Hematopoietic multipotent progenitor cell treated with erythropoietin and hydrocortisone succinate and interleukin-3 and kit ligand, for 17 days (in vitro differentiated cells): ENCODE measurements around the gene GPR132.
"Not testable (repeated sequence)": the region's sequence is repeated elsewhere in the genome, so short reads cannot be mapped to it uniquely, and the experiment has no call there.

Experiments
- DNase-seq: peaks from one replicate; pipeline ENCODE4 v3.0.0-alpha.2; 2015; ENCODE audit warnings: low spot score

The GPR132 gene, protein sequence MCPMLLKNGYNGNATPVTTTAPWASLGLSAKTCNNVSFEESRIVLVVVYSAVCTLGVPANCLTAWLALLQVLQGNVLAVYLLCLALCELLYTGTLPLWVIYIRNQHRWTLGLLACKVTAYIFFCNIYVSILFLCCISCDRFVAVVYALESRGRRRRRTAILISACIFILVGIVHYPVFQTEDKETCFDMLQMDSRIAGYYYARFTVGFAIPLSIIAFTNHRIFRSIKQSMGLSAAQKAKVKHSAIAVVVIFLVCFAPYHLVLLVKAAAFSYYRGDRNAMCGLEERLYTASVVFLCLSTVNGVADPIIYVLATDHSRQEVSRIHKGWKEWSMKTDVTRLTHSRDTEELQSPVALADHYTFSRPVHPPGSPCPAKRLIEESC

DNA sequence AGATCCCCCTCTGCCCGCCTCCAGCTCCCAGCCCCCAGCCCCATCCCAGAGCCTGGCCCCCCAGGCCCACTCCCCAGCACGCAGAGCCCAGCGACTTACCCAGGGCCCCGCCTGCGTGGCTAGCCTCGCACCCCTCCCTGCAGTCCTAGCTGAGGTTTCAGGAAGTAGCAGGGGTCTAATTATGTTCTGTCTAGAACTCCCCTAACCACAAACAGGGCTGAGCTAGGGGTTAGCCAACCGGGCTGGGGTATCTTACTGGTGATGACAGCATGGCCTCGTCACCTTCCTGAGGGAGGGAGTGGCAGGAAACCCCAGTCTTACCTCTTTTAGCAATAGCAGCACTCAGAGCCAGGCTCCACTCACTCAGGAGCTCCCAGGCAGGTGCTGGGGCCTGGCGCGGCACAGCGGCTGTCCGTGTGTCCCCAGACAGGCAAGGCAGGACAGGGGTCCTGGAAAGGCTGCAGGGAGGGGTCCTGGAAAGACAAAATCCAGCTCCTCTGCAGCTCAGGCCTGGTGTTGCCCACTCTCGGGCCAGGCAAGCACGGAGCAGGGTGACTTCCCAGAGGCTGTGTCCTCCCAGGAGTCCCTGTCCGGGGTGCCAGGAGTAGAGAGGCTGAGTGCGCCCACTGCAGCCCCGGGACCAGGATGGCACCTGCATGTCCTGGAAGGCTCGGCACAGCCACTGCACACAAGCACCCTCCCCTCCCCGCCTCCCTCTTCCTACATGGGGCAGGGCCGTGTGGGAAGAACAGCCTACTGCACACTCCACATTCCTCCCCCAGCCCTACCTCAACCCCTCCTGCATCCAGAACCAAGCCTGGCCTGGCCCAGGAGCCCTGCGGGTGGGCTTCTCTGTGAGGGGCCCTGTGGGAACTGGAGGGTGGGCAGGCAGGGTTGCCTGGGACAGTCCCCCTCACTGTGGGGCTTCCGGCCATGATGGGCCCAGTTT, at the start of gene GPR132:
TSS of gene GPR132 (minus strand) at position 151 of the 949 bp plus-strand sequence. CDS start 10,010 bp downstream, outside the sequence.
- DNase-seq: no peak

DNA sequence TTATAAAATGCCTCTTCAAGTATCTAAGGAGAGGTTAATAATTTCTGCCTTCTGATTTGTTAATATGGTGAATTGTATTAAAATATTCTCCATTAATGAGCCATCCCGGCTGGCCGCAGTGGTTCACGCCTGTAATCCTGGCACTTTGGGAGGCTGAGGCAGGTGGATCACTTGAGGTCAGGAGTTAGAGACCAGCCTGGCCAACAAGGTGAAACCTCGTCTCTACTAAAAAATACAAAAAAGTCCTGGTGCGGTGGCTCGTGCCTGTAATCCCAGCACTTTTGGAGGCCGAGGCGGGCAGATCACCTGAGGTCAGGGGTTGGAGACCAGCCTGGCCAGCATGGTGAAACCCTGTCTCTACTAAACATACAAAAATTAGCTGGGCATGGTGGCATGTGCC, 44.0 kb upstream of the GPR132 start:
- DNase-seq: not testable (repeated sequence)

DNA sequence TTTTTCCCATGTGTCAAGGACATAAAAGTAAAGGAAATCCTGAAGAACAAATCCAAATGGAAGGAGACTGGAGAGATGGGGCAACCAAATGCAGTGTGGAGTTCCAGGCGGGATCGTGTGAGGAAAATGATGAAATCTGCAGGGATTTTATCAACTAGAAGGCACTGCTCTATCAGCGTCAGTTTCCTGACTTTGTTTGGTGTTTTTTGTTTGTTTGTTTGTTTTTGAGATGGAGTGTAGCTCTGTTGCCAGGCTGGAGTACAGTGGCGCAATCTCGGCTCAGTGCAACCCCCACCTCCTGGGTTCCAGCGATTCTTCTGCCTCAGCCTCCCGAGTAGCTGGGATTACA, 43.3 kb upstream of the GPR132 start:
- DNase-seq: no peak

DNA sequence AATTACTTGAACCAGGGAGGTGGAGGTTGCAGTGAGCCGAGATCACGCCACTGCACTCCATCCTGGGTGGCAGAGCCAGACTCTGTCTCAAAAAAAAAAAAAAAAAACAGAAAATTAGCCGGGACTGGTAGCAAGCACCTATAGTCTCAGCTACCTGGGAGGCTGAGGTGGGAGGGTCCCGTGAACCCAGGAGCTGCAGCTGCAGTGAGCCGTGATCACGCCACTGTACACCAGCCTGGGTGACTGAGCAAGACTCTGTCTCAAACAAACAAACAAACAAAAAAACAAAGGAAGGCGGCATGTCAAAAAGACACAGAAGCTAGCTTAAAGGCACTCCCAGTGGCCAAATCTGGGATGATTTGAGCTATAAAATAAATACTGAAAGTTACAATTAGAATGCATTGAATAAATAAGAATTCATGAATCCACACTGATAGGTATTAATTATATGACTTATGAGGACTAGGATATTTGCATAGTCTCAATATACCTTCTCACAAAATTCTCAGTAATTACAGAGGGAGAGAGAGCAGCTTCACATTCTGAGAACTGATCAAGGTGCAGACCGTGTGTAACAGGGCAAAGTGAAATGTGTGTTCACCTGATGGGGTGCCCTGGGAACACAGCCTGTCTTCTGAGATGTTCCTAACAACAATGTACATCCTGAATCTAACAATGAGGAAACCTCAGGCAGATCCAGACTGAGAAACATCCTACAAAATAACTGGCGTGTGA, 42.7 kb upstream of the GPR132 start:
- DNase-seq: no peak

DNA sequence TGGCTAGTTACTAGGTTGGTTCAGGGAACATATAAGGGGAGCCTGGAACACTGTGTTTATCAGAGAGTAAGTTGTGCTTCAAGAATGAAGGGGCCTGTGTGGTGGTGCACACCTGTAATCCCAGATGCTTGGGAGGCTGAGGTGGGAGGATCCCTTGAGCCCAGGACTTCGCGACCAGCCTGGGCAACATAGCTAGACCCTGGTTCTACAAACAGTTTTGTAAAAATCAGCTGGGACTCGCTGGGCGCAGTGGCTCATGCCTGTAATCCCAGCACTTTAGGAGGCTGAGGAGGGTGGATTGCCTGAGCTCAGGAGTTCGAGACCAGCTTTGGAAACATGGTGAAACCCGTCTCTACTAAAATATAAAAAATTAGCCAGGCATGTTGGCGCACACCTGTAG, 42.1 kb upstream of the GPR132 start:
- no peak for DNase-seq

DNA sequence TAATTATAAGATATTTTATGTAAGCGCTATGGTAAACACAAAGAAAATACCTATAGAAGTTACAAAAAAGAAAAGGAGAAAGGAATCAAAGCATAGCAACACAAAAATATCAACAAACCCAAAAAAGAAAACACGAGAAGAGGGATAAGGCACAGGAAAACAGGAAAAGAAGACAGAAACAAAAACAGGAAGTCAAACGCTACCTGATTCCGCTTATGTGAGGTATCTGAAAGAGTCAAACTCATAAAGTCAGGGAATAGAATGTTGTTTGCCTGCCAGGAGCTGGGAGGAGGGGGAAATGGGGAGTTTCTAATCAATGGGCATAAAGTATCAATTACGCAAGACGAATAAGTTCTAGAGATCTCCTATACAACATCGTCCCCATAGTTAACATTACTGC, 39.9 kb upstream of the GPR132 start:
- no peak for DNase-seq

DNA sequence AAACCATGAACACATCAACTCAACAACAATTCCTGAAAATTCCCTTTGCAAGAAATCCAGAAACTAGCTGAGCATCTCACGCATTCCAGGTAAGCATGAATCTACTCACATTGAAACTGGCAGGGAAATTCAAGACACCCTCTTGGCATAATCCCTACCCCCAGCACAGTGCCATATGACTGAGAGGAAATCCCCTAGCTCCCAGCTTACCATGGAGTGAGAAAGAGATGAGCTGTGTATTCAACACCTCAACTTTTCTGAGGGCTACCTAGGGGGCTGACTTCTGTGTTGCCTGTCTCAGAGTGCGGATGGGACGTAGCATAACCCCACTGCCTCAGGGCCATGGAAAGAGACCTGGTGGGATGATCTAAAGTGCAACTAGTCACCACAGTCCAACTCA, 37.7 kb upstream of the GPR132 start:
- no peak for DNase-seq

DNA sequence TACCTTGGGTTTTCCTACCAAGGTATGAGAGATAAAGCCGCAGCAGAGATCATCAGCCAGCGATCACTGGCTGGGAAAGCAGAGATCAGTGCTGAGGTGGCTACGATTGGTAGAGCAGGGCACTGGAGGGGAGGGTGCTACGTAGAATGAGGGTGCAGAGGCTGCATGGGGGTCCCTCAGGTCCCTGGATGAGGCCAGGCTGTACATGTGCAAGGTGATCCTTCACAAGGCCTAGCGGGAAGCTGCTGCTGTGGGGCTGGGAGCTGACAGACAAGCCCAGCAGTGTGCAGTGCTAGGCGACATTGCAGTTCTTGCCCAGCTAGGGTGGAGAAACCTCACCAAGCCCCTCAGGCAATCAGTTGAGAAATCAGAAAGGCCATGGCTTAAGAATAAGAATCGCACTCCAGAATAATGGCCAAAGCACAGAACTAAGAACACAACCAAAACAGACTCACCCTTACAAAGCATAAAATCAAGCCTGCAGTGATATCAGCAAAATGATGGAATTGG, 37.2 kb upstream of the GPR132 start:
- DNase-seq: no peak

DNA sequence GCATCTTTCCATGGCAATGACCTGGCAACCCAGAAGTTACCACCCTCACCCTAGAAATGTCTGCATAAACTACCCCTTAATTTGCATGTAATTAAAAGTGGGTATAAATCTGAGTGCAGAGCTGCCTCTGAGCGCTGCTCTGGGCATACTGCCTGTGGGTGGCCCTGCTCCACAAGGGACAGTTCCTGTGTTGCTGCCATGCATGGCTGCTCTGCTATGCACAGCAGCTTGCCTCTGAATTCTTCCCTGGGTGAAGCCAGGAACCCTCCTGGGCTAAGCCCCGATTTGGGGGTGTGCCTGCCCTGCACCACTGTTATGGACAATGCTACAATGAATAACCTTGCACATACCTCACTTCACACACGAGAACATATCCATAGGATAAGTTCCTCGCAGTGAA, 35.7 kb upstream of the GPR132 start:
- no peak for DNase-seq

DNA sequence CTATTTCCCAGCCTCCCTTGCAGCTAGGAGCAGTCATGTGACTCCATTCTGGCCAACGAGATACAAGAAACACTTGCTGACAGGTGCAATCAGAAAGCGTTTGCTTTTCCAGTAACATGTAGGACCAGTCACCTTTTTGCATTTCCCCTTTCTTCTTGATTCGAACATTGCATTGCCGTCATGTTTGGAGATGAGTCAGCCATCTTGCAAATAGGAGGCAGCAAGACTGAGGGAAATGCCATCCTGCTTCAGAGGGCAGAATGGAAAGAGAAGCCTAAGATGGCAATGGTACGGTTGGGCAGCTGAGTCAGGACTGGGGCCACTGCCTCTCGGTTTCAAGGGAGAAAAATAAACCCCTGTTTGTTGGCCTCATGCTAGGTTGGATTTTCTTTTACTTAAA, 34.5 kb upstream of the GPR132 start:
- DNase-seq: no peak

DNA sequence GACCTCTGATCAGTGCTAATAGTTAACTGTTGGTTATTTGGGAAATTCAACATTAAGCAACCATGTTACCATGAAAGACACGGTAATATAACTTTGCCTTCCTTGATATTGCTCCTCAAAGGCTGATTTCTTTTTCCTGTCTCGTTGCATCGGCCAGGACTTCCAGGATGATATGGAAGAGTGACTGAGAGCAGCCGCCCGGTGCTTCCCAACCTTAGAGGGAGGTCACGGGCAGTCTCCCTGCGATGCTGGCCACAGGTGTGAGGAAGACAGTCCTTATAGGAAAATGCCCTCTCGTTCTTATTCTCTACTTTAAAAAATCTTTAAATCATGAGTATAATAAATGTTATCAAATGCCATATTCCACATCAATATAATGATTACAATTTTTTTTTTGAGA, 33.1 kb upstream of the GPR132 start:
- no peak for DNase-seq

DNA sequence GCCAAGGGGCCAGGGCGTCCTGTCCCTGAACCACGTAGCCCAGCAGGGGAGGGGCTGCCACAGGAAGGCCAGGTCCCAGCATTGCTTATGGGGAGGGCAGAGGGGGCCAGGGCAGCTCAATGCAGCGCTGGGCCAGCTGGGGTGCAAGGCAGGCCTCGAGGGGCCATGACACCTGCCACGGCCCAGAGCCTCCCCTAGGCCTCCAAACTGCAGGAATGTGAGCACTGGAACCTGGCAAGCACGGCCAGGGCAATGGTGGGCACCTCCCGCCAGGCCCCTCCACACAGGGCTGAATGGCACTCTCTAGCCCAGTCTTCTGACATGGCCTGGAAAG, 32.5 kb upstream of the GPR132 start:
- DNase-seq: no peak

DNA sequence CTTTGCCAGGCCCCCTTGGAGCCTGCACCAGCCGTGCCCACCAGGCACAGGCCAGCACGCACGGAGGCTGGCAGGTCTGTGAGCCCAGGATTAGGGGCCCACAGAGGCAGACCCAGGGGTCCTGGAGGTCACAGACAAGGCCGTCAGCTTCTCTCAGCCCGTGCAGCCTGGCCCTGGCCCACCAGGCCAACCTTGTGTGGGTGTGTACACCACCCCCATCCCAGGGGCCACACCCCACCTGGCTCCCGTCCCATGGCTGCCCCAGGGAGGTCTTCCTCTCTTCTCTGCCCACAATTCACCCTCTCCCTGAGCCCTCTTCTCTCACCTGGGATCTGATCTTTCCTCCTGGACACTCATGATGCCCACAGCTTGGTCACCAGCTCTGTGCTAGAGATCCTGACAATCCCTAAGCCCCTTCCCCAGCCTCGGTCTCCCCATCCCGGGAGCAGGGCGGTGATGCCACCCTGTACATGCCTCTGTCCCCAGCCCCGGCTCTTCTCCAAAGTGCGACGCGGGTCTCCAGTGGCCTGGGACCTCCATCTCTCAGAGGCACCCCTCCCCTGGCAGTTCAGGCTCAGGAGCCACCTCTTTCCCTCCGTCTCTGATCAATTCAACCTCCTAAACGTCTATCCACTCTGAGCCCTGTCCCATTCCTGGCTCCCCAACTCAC, 31.1 kb upstream of the GPR132 start:
- no peak for DNase-seq

DNA sequence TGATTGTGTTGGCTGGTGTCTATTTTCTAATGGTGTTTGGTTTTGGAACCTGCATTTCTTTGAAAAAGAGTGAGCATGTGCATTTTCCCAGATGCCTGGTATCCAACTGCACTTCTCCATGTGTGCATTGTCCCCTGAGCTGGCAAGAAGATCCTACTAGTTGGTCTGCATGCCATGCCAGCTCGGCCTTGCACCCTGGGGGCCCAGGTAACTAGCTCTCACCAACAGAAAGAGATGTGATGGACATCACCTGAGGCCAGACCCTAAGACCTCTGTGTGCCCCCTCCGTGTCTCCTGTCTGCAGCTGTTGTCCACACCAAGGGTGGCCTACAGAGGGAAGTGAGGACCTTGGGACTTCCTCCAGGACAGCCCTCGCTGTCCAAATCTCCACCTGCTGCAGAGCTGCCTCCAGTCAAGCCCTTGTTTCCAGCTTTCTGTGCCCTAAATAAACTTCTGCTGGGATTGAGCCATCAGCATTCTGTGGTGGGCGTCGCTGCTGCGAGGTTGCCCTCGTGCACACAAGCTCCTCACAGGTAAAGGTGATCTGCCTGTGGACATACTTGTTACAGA, 30.1 kb upstream of the GPR132 start:
- no peak for DNase-seq

DNA sequence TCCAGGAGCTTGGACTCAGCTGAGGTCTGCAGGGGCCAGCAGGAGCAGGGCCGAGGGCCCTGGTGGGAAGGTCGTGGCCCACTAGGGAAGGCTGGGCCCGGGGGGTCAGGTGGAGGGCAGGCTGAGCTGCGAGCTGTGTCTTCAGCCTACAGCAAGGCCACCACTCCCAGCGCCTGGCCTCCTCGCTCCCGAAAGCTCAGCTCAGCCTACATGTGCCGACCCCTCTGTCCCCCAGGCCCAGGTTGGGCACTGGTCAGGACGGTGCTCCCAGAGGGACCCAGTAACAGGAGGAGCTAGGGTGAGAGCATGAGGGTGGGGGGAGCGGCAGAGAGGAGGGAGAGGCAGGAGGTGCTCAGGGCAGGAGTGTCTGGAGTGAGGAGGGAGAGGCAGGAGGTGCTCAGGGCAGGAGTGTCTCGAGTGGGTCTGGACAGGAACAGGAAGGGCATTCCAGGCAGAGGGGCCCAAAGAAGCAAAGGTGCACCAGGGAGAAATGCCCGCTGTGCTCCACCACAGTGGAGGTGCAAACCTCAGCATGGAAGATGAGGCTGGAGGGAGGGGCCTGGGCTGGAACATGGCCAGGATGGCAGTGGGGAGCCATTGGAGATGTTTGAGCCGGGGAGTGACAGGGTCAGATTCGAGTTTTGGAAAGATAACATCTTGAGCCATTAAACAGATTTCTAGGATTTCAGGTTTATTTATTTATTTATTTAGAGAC, 29.1 kb upstream of the GPR132 start:
- no peak for DNase-seq

DNA sequence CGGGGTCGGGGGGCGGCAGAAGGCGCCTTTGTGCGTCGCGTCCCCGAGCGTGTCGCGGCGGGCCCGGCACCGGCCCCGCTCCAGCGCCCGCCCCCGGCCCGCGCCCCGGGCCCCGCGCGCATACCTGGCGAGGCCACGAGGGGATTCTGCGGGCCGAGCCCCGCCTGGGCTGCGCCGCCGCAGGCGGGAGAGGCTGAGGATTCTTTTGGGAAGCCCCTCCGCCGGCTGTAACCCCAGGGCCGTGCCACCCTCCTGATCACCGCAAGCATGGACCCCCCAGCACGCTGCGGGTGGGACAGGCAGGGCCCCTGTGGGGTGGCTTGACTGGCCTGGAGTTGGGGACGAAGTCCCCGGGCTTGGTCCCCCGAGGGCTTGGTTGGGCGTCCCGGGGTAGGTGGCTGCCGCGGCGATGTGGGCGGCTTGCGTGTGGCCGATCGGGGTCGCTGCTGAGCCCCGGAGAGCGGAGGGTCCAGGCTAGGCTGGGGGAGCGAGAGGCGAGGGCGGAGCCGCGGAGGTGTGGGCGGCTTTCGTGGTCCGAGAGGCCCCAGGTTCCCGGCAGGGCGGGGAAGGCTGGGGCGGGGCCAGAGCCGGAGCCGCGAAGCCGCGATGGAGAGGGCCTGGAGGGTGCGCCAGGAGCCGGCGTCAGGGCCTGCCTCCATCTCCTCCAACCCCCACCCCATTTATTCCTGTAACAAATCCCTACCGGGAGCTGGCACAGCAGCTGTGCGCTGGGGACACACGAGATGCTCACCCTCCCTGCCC, 28.4 kb upstream of the GPR132 start:
- DNase-seq: no peak

DNA sequence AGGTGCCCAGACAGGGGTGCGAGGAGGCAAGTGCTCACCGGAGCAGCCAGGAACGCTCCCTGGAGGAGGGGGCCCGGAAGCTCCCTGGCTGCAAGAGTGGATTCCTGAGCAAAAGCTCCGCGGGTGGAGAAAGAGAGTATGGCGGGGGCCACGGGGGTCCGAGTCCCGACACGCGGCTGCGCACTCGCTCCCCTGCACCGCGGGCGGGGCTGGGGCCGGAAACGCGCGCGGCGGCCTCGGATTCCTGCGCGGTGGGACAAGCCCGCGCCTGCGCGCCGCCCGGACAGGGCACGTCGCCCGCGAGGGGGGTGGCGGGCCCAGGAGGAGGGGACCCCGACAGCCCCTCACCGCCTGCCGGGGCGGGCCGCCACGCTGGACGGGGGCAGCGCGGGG, 27.8 kb upstream of the GPR132 start:
- DNase-seq: no peak

DNA sequence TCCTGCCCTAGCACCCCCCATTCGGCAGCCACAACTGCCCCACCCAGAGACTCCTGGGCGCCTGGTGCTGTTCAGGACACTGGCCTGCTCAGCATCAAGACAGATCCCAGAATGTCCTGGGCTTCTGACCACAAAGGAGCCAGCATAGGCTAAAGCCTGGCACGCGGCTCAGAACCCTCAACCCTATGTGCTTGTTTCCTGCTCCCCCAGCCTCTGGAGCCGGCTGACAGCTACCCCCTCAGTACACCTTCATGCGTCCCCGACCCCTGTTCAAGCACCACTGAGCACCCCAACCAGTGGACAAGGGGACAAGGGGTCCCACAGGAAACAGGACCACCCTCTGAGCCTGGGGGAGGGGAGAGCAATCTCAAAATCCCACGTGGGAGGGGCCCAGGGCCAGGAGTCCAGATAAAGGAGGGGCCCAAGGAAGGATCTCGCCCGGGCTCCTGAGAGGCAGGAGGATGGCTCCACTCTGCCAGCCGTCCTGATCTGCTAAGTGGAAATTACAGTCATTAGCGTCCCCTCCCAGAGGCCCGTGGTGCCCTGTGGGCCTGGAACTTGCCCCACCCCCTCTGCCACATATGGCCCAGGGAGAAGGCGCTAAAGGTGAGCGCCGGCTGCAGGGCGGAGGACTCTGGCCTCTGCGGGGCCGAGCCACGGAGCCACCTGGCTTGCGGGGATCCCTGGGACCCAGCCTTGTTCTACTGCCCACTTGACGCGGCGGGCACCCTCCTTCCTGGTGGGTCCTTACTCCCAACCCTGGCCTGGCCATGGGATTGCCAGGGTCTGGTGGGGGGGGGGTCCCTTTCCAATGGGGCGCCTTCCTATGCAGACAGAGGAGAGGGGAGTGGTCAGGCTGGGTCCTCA, 27.2 kb upstream of the GPR132 start:
- no peak for DNase-seq

DNA sequence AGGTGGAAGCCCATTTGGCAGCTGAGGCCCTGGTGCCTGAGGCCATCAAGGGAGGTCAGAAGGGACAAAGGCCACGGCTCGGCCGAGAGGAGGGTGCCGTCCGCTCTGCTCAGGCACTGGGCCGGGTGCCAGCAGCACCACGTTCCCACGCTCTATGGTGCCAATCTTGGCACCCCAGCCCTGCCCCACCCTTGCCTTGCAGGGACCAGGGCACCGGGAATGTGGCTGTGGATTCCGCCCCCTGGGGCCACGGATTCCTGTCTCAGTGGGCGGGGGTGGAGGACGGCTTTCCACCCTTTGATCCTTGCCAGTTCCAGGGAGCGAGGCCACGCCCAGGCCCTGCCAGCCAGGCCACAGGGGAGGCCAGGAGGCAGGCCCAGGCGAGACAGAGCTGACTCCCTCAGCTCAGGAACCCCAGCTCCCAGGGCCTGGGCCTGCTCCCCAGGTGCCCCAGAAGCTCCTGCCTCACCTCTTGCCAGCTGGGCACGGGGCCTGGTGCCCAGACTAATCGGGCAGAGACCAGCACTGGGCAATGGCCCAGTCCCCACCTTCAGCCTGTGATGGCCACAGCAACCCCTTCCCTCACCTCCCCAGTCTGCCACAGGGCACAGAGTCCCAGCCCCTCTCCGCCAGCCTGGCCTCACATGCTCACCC, 26.4 kb upstream of the GPR132 start:
- DNase-seq: no peak
